Measurements from ENCODE around the gene PRKAA2.

Gene PRKAA2

DNA sequence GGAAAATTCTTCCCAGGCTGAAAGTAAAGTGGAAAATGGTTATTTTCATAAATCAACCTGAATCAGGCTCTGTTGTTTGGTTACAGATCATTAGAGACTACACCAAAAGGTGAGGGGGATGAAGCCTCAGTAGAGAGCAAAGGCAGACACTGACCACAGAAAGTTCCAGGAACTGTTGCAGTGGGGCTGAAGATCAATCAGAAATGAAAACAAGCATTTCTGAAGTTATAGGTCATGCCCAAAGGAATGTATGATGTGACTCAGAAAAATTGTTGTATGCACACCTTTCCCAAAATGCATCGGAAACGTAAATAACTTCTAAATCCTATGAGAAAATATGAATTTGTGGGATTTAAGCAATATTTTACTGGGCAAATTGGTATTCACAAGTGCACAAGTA is 110.8 kb downstream of the PRKAA2 start:
- ChIA-PET CTCF (no interaction called here), POLR2A (ENCODE audit: low non-redundant PET) (no interaction called here)
- TF ChIP-seq, protein P1, sequence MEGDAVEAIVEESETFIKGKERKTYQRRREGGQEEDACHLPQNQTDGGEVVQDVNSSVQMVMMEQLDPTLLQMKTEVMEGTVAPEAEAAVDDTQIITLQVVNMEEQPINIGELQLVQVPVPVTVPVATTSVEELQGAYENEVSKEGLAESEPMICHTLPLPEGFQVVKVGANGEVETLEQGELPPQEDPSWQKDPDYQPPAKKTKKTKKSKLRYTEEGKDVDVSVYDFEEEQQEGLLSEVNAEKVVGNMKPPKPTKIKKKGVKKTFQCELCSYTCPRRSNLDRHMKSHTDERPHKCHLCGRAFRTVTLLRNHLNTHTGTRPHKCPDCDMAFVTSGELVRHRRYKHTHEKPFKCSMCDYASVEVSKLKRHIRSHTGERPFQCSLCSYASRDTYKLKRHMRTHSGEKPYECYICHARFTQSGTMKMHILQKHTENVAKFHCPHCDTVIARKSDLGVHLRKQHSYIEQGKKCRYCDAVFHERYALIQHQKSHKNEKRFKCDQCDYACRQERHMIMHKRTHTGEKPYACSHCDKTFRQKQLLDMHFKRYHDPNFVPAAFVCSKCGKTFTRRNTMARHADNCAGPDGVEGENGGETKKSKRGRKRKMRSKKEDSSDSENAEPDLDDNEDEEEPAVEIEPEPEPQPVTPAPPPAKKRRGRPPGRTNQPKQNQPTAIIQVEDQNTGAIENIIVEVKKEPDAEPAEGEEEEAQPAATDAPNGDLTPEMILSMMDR (conservative IDR thresholded peaks at IDR 0.05; ENCODE audit: low read depth), result no peak
- no peak overlapping the region for H3K27ac ChIP-seq
- DNase-seq (ENCODE audit: low spot score), result no peak

DNA sequence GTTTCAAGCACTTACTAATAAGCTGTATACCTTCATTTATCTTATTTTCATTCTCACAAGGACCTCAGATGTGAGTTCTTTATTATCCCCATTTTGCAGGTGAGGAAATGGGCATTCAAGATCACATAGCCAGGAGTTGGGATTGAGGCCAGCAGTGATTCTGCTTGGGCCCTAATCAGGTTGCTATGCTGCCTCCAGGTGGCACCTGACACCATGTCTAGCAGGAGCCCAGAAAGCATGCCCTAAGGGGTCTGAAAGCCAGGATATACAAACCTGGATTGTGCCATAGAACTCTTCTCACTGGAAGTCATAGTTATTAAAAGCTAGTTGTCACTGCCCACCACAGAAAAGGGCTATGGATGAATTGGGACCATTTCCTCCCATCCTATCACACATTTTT is 113.0 kb downstream of the PRKAA2 start:
- POLR2A ChIA-PET (ENCODE audit: low non-redundant PET), result no interaction called here
- TF ChIP-seq, protein P1 (conservative IDR thresholded peaks at IDR 0.05; ENCODE audit: low read depth), result no peak
- H3K27ac ChIP-seq, result no peak overlapping the region
- peak; percentile 23 for DNase-seq (ENCODE audit: low spot score)
- CTCF ChIA-PET, result interaction anchor here (1.0 kb wide), 1 partner anchor 63 kb away, joined by 6 read pairs; no protein-coding TSS in a partner anchor

DNA sequence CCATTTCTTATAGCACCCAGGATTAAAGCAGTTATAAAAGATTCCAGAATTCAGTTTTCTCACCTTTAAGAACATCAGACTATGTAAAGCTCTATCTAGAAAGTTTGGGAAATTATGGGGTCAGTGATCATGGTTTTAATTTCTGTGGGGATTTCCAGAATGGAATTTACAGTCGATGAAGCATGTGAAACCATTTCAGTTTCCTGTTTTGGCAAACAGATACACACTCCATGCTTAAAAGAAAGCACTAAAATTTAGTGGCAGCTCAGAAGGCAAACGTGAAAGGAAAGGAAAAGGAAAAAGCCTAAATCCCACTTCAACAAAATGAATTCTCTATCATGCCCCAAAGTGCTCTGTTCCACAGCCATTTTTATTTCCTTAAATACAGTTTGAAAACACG is 113.7 kb downstream of the PRKAA2 start:
- CTCF ChIA-PET, result interaction anchor here (0.6 to 1.0 kb wide), 2 partner anchors 32 to 62 kb away, joined by 3 to 6 read pairs; no protein-coding TSS in a partner anchor
- TF ChIP-seq, protein P1 (conservative IDR thresholded peaks at IDR 0.05; ENCODE audit: low read depth), result no peak
- H3K27ac ChIP-seq, result no peak overlapping the region
- POLR2A ChIA-PET (ENCODE audit: low non-redundant PET), result no interaction called here
- DNase-seq (ENCODE audit: low spot score), result no peak
